Uterus (tissue), 2 donors: ENCODE results near the gene SECTM1.

Experiments
- CTCF ChIP-seq, 4 experiments: fragments of 200-600 bp in 2 of 4; fragments of 450-650 bp in 2 of 4; sonication (generic) in 2 of 4; IDR thresholded peaks; one replicate each; pipeline ENCODE4 v1.5.1; 2016 to 2019; ENCODE audit warnings: antibody characterized with exemption in 4 of 4, mild to moderate bottlenecking in 2 of 4, moderate library complexity in 1 of 4
- POLR2A ChIP-seq, 2 donors: fragments of 450-650 bp; IDR thresholded peaks; one replicate each; pipeline ENCODE4 v1.6.1; 2016; ENCODE audit warnings: antibody characterized with exemption in 2 of 2, mild to moderate bottlenecking in 1 of 2, moderate library complexity in 1 of 2

- TF ChIP-seq CTCF (IDR thresholded peaks at IDR 0.05) (no peak), POLR2A (IDR thresholded peaks at IDR 0.05) (no peak)
Measured at GRCh38 chr17:82369211-82369610, 35.6 kb upstream of the SECTM1 start.
